H9 (cell line): ENCODE data around the gene LEKR1. TPM values are rescaled to one million over a fixed set of nuclear protein-coding genes. Genes with fewer than 3 reads are reported as not detected.

ENCODE experiments used
- DNase-seq: peaks from one replicate; pipeline ENCODE4 v3.0.0-alpha.2; 2017
- H2AFZ ChIP-seq: one replicate; pipeline ENCODE4 v1.6.1; 2013; ENCODE audit warnings: mild to moderate bottlenecking, low read length, control low read depth, moderate library complexity
- H2AK5ac ChIP-seq: 2 replicates; pipeline ENCODE4 v1.6.1; 2013; ENCODE audit warnings: low read length, control low read depth, mixed read lengths; ENCODE audit not compliant: insufficient read length
- H2BK120ac ChIP-seq: one replicate; pipeline ENCODE4 v1.6.1; 2013; ENCODE audit warnings: low read depth, mild to moderate bottlenecking, low read length, control low read depth, inconsistent platforms; ENCODE audit not compliant: poor library complexity, severe bottlenecking
- H2BK12ac ChIP-seq: 2 replicates; pipeline ENCODE4 v1.6.1; 2013; ENCODE audit warnings: low read length, control low read depth, mixed read lengths, low read depth; ENCODE audit not compliant: insufficient read length
- H2BK15ac ChIP-seq: 2 replicates; pipeline ENCODE4 v1.6.1; 2013; ENCODE audit warnings: low read depth, low read length, control low read depth
- H2BK20ac ChIP-seq: one replicate; pipeline ENCODE4 v1.6.1; 2013; ENCODE audit warnings: low read depth, mild to moderate bottlenecking, low read length, control low read depth, inconsistent platforms; ENCODE audit not compliant: poor library complexity, severe bottlenecking
- H2BK5ac ChIP-seq: 2 replicates; pipeline ENCODE4 v1.6.1; 2013; ENCODE audit warnings: low read length, control low read depth, mixed read lengths; ENCODE audit not compliant: insufficient read length
- H3K14ac ChIP-seq: 2 replicates; pipeline ENCODE4 v1.6.1; 2013; ENCODE audit warnings: low read length, control low read depth; ENCODE audit not compliant: insufficient read depth
- H3K18ac ChIP-seq: 2 replicates; pipeline ENCODE4 v1.6.1; 2013; ENCODE audit warnings: low read depth, mild to moderate bottlenecking, mixed read lengths, low read length, control low read depth; ENCODE audit not compliant: insufficient read length
- H3K23ac ChIP-seq: 2 replicates; pipeline ENCODE4 v1.6.1; 2013; ENCODE audit warnings: low read length, control low read depth, mixed read lengths, low read depth; ENCODE audit not compliant: insufficient read length
- H3K23me2 ChIP-seq: 2 replicates; pipeline ENCODE4 v1.6.1; 2013; ENCODE audit warnings: low read depth, mild to moderate bottlenecking, mixed read lengths, low read length, control low read depth; ENCODE audit not compliant: insufficient read length, poor library complexity, severe bottlenecking
- H3K27ac ChIP-seq: 2 replicates; pipeline ENCODE4 v1.5.1; 2013; ENCODE audit warnings: low read length, control low read depth, mixed read lengths, low read depth; ENCODE audit not compliant: insufficient read length
- H3K27me3 ChIP-seq: 2 replicates; pipeline ENCODE4 v1.6.1; 2013; ENCODE audit warnings: low read length, control low read depth, inconsistent platforms; ENCODE audit not compliant: insufficient read depth
- H3K4ac ChIP-seq: 2 replicates; pipeline ENCODE4 v1.6.1; 2013; ENCODE audit warnings: low read depth, mild to moderate bottlenecking, control low read depth, inconsistent platforms, low read length, moderate library complexity
- H3K4me1 ChIP-seq: 2 replicates; pipeline ENCODE4 v1.6.1; 2013; ENCODE audit warnings: low read length, control low read depth, inconsistent platforms; ENCODE audit not compliant: insufficient read depth
- H3K4me2 ChIP-seq: 2 replicates; pipeline ENCODE4 v1.6.1; 2013; ENCODE audit warnings: low read length, control low read depth, mixed read lengths; ENCODE audit not compliant: insufficient read length, insufficient read depth
- H3K56ac ChIP-seq: 2 replicates; pipeline ENCODE4 v1.6.1; 2013; ENCODE audit warnings: low read depth, mild to moderate bottlenecking, mixed read lengths, low read length, control low read depth; ENCODE audit not compliant: insufficient read length
- H3K79me1 ChIP-seq: 2 replicates; pipeline ENCODE4 v1.6.1; 2013; ENCODE audit warnings: low read depth, mild to moderate bottlenecking, moderate library complexity, low read length, control low read depth, inconsistent platforms; ENCODE audit not compliant: insufficient read depth, poor library complexity, severe bottlenecking
- H3K79me2 ChIP-seq: 2 replicates; pipeline ENCODE4 v1.6.1; 2013; ENCODE audit warnings: low read length, control low read depth, inconsistent platforms; ENCODE audit not compliant: insufficient read depth
- H3K9ac ChIP-seq: 2 replicates; pipeline ENCODE4 v1.6.1; 2013; ENCODE audit warnings: low read length, control low read depth, mixed read lengths; ENCODE audit not compliant: insufficient read length; ENCODE audit errors: extremely low read depth
- H3K9me3 ChIP-seq: one replicate; pipeline ENCODE4 v1.6.1; 2013; ENCODE audit warnings: low read depth, low read length, inconsistent platforms; ENCODE audit not compliant: control insufficient read depth
- H3T11ph ChIP-seq: one replicate; pipeline ENCODE4 v1.6.1; 2013; ENCODE audit warnings: mild to moderate bottlenecking, low read length, control low read depth, inconsistent platforms
- H4K20me1 ChIP-seq: one replicate; pipeline ENCODE4 v1.6.1; 2013; ENCODE audit not compliant: control insufficient read depth, insufficient read length, insufficient read depth
- H4K5ac ChIP-seq: 2 replicates; pipeline ENCODE4 v1.6.1; 2013; ENCODE audit warnings: low read depth, mild to moderate bottlenecking, mixed read lengths, low read length, control low read depth; ENCODE audit not compliant: insufficient read length
- H4K8ac ChIP-seq: replicated peaks from 2 replicates; pipeline ENCODE4 v1.6.1; 2013; ENCODE audit warnings: low read length, control low read depth, mixed read lengths, low read depth; ENCODE audit not compliant: insufficient read length
- H4K91ac ChIP-seq: 2 replicates; pipeline ENCODE4 v1.6.1; 2013; ENCODE audit warnings: low read depth, mild to moderate bottlenecking, moderate library complexity, mixed read lengths, low read length, control low read depth; ENCODE audit not compliant: insufficient read length
- H3K27ac Mint-ChIP-seq, 3 experiments: 2 replicates in 2 of 3; 3 replicates in 1 of 3; pipeline ENCODE4 v1.8.0; 2020 to 2021; ENCODE audit warnings: mixed read lengths in 3 of 3, mild to moderate bottlenecking in 1 of 3, moderate library complexity in 1 of 3
- H3K27me3 Mint-ChIP-seq: 2 replicates; pipeline ENCODE4 v1.8.0; 2021; ENCODE audit warnings: low read depth, mild to moderate bottlenecking, moderate library complexity, mixed read lengths
- H3K36me3 Mint-ChIP-seq, 3 experiments: 2 replicates in 2 of 3; 3 replicates in 1 of 3; pipeline ENCODE4 v1.8.0; 2020 to 2021; ENCODE audit warnings: low read depth in 3 of 3, mixed read lengths in 3 of 3; ENCODE audit not compliant: insufficient read depth in 1 of 3
- H3K4me1 Mint-ChIP-seq, 2 experiments: 2 replicates each; pipeline ENCODE4 v1.8.0; 2020; ENCODE audit warnings: mixed read lengths in 2 of 2
- H3K4me3 Mint-ChIP-seq, 2 experiments: 2 replicates in 1 of 2; 3 replicates in 1 of 2; pipeline ENCODE4 v1.8.0; 2020 to 2021; ENCODE audit warnings: mild to moderate bottlenecking in 2 of 2, mixed read lengths in 2 of 2, moderate library complexity in 1 of 2
- H3K9me3 Mint-ChIP-seq, 2 experiments: 2 replicates in 1 of 2; 3 replicates in 1 of 2; pipeline ENCODE4 v1.8.0; 2020; ENCODE audit warnings: mild to moderate bottlenecking in 2 of 2, mixed read lengths in 2 of 2, moderate library complexity in 1 of 2
- CTCF ChIP-seq: fragments of 200-600 bp; sonication (generic); conservative IDR thresholded peaks from 3 replicates; pipeline ENCODE4 v1.8.0; 2021; ENCODE audit warnings: antibody characterized with exemption, mild to moderate bottlenecking
- WGBS: extraction: QIAGEN DNeasy Blood & Tissue Kit; methylation state at CpG from one replicate; pipeline ENCODE4 v1.1.7; 2013; ENCODE audit warnings: missing lambda C conversion rate, low lambda C conversion rate, mixed read lengths; ENCODE audit not compliant: insufficient read length; ENCODE audit errors: extremely low coverage; 5-methylcytosine and 5-hydroxymethylcytosine counted together
- total RNA-seq: library from RNA; stranded (reverse); gene quantifications from 2 replicates; pipeline ENCODE4 v1.2.1, GENCODE V29; 2021

The LEKR1 gene
- total RNA-seq, 1 experiment from 2014 or later, result not detected

- no peak overlapping the region for H2BK12ac ChIP-seq
- no peaks in the 10 kb centered on the region for H4K20me1 ChIP-seq
- H2BK5ac ChIP-seq, result no peak overlapping the region
- H3K79me2 ChIP-seq, result no peaks in the 10 kb centered on the region
- H2BK20ac ChIP-seq, result no peak overlapping the region
- H4K5ac ChIP-seq, result no peak overlapping the region
- H3T11ph ChIP-seq, result no peak overlapping the region
- H3K4me1 ChIP-seq, result peaks cover 8% of the 10 kb centered on the region; the same call in 1 of the 2 replicates
- no peak overlapping the region for H2AK5ac ChIP-seq
- H3K79me1 ChIP-seq, result no peaks in the 10 kb centered on the region
- no peaks in the 10 kb centered on the region for H3K23me2 ChIP-seq
- H3K14ac ChIP-seq, result no peak overlapping the region
- no peak for DNase-seq
- H3K9ac ChIP-seq, result no peak overlapping the region
- WGBS, result no CpG with 5 or more reads among the region's 1 CpG
- H3K18ac ChIP-seq, result no peak overlapping the region
- H2AFZ ChIP-seq, result no peak overlapping the region
- no peak overlapping the region for H3K23ac ChIP-seq
- H2BK15ac ChIP-seq, result no peak overlapping the region
- no peak overlapping the region for H3K4ac ChIP-seq
- no peak for TF ChIP-seq CTCF
- no peak overlapping the region for H3K27ac ChIP-seq
- no peak overlapping the region for H3K27ac Mint-ChIP-seq
- no peak overlapping the region for H3K4me2 ChIP-seq
- H4K91ac ChIP-seq, result no peak overlapping the region
- H3K36me3 Mint-ChIP-seq, result peaks cover 0 to 10% (median 2%) of the 10 kb centered on the region in 3 experiments; a peak in 3 of 7 replicates
- H3K27me3 ChIP-seq, result no peaks in the 10 kb centered on the region
- peaks cover 40% of the 10 kb centered on the region for H3K27me3 Mint-ChIP-seq
- peaks cover 0 to 3% of the 10 kb centered on the region in 2 experiments; a peak in 2 of 5 replicates for H3K9me3 Mint-ChIP-seq
- peaks cover 38 to 40% of the 10 kb centered on the region in 2 experiments for H3K4me1 Mint-ChIP-seq
- H4K8ac ChIP-seq, result no peak overlapping the region
- H3K4me3 Mint-ChIP-seq, result no peak overlapping the region
- H2BK120ac ChIP-seq, result no peak overlapping the region
- no peak overlapping the region for H3K56ac ChIP-seq
- no peaks in the 10 kb centered on the region for H3K9me3 ChIP-seq
These were observed 235.1 kb downstream of the LEKR1 start for GRCh38 chr3:157061265-157061664.
